Neutrophil (primary cell): ENCODE results near the gene PDE6G.

Experiments
- H3K27ac ChIP-seq: fragments of 200-600 bp; sonication (generic); 2 replicates; pipeline ENCODE4 v1.5.1; 2016; ENCODE audit warnings: mild to moderate bottlenecking, moderate library complexity
- H3K27me3 ChIP-seq: fragments of 200-600 bp; sonication (generic); 2 replicates; pipeline ENCODE4 v1.6.0; 2016; ENCODE audit warnings: mild to moderate bottlenecking
- H3K36me3 ChIP-seq: fragments of 200-600 bp; sonication (generic); 2 replicates; pipeline ENCODE4 v1.5.1; 2017
- H3K4me1 ChIP-seq, 2 experiments: fragments of 200-600 bp in 1 of 2; sonication (generic) in 1 of 2; 1 replicate in 1 of 2; 2 replicates in 1 of 2; pipeline versions ENCODE4 v1.5.1 to v1.6.1; 2013 to 2016; ENCODE audit warnings: low read depth in 1 of 2, low read length in 1 of 2, mild to moderate bottlenecking in 1 of 2, moderate library complexity in 1 of 2; ENCODE audit not compliant: control insufficient read depth in 1 of 2, insufficient read depth in 1 of 2
- H3K4me3 ChIP-seq, 2 experiments: fragments of 200-600 bp in 1 of 2; sonication (generic) in 1 of 2; 1 replicate in 1 of 2; 2 replicates in 1 of 2; pipeline ENCODE4 v1.5.1; 2013 to 2016; ENCODE audit warnings: low read depth in 1 of 2, low read length in 1 of 2, mild to moderate bottlenecking in 1 of 2, moderate library complexity in 1 of 2
- H3K9me3 ChIP-seq: fragments of 200-600 bp; sonication (generic); 2 replicates; pipeline ENCODE4 v1.5.1; 2016
- CTCF ChIP-seq: fragments of 200-600 bp; sonication (generic); IDR thresholded peaks from 2 replicates; pipeline ENCODE4 v1.5.1; 2016; ENCODE audit warnings: antibody characterized with exemption

PDE6G gene

DNA sequence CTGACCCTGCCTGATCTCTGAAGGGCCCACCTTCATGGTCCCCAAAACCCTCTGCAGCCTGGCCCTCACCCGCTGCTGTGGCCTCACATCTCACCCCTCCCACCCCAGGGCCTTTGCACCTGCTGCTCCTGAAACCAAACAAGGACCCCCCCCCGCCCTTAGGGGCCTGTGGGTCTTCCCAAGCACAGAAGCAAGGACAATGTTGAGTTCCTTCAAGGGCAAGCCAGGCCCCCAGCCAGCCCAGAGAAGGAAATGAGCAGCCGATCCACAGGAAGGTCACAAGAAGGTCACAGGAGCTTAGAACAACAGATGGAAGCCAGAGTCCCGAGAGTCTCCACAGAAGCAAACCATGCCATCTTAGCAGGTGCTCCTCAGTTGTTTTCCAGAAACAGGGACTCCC is 493 bp upstream of the PDE6G start:
- H3K9me3 ChIP-seq = no peaks in the 10 kb centered on the region
- H3K4me1 ChIP-seq = peaks cover 10% of the 10 kb centered on the region in 2 experiments
- no peak for TF ChIP-seq CTCF
- H3K36me3 ChIP-seq = no peaks in the 10 kb centered on the region
- no peak overlapping the region for H3K4me3 ChIP-seq
- H3K27ac ChIP-seq = no peak overlapping the region
- H3K27me3 ChIP-seq = peaks cover 13% of the 10 kb centered on the region

DNA sequence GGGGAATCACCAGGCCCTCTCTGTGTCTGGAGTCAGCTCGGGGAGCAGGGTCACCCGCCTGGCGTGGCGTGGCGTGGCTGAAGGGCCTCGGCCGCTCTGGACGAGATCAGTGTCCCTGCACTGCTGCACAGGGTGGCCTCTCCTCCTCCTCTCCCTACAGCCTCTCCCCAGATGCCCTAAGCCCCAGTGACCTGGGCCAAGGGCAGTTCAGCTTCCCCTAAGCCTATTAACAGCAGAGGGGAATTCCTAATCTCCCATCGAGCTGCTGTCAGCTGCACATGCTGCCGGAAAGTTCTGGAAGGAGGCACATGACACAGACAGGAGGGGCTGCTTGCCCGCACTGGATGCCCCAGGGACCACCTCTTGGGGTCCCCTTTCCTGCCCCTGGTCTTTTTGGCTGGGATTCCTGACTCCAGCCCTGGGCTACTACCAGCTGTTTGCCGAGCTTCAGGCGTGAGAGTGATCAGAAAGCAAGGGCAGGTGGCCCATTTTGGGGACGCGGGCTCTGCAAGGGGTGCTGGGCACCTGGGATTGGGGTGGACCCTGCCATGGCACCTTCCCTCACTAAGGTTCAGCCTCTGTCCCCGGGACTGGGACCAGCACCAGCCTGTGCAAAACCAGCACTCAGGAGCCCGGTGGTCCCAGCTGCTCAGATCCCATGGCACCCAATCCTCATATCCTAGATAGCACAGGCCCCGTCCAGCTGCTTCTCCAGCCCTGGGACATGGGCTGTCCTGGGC is 794 bp downstream of the PDE6G start:
- Histone ChIP-seq H3K27ac (no peak overlapping the region), H3K27me3 (peaks cover 18% of the 10 kb centered on the region), H3K9me3 (no peaks in the 10 kb centered on the region), H3K36me3 (no peaks in the 10 kb centered on the region), H3K4me3 (no peak overlapping the region), H3K4me1 (peaks cover 10% of the 10 kb centered on the region in 2 experiments)
- no peak for TF ChIP-seq CTCF

DNA sequence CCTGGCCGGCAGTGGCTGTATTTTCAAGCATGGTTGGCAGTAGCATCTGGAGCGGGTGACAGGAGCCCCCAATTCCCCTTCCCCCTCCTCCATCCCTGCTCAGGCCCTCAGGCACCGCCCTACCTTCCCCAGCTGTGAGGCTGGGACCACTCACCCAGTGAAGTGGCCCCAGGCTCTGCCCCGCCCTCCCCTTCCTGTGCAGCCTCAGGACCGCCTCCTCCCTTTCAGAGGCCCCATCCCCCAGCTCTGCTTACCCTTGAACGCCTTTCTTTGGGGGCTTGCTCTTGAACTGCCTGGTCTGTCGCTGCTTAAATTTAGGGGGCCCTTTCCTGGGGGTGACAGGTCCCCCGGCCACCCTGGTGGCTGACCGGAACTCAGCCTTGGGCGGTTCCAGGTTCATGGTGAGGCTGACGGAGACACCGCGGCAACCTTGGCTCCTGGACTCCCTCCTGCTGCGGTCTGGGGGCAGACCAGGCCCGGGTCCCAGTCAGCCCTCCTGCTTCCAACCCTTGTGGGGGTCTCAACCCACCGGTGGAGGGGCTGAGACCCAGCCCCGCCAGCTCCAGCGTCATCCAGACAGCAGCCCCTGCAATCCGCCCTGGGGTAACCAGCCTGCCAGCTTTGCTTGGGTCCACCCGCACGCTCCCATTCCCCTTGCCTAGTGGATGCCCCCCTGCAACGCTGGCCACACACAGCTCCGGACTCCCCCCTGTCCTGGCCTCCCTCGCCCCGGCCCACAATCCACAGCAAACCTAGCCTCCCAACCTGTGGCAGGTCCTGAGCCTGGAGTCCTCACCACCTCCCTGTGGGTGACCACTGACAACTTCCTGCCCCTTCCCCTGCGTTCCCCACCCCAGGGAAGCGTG is 3.2 kb downstream of the PDE6G start:
- peaks cover 7% of the 10 kb centered on the region for H3K9me3 ChIP-seq
- H3K27me3 ChIP-seq = peaks cover 42% of the 10 kb centered on the region
- no peak overlapping the region for H3K27ac ChIP-seq
- no peak for TF ChIP-seq CTCF
- H3K4me1 ChIP-seq = peaks cover 10% of the 10 kb centered on the region in 2 experiments
- H3K36me3 ChIP-seq = no peaks in the 10 kb centered on the region
- H3K4me3 ChIP-seq = peak overlapping the region; percentile 37 to 50

DNA sequence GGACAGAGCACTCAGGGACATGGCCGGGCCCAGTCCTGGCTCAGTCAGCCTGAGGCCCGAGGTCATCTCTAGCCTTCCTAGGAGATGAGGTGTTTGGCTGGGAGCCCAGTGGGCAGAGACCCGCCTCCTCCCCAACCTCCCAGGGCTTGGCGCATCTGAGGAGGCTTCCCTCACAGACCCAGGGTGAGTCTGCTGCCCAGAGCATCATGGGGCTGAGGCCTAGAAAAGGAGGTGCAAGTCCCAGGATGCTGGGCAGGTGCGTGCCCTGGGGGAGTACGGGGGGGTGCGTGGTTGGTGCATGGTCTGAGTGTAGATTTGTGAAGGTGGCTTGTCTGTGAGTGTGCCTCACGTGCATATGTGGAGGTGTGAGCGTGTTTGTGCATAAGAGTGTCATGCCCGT is 4.7 kb downstream of the PDE6G start:
- Histone ChIP-seq H3K27me3 (peaks cover 56% of the 10 kb centered on the region), H3K27ac (no peak overlapping the region), H3K9me3 (peaks cover 7% of the 10 kb centered on the region), H3K36me3 (no peaks in the 10 kb centered on the region), H3K4me3 (no peak overlapping the region), H3K4me1 (peaks cover 10% of the 10 kb centered on the region in 2 experiments)
- no peak for TF ChIP-seq CTCF

- no peak for TF ChIP-seq CTCF
- Histone ChIP-seq H3K9me3 (peaks cover 7% of the 10 kb centered on the region), H3K27ac (no peak overlapping the region), H3K36me3 (no peaks in the 10 kb centered on the region), H3K4me1 (peaks cover 10% of the 10 kb centered on the region in 2 experiments), H3K27me3 (peaks cover 61% of the 10 kb centered on the region), H3K4me3 (no peak overlapping the region)
These were observed 5.4 kb downstream of the PDE6G start for GRCh38 chr17:81650951-81651350.
